Fibroblast of lung (primary cell): ENCODE data around the gene FREM2. TPM values are rescaled to one million over a fixed set of nuclear protein-coding genes. Genes with fewer than 3 reads are reported as not detected.

Source experiments
- DNase-seq, 2 donors: peaks; one replicate each; pipeline versions ENCODE4 v3.0.0 to v3.0.0-alpha.2; 2010; ENCODE audit warnings: low read depth in 2 of 2
- H2AFZ ChIP-seq: 2 replicates; pipeline ENCODE4 v1.5.1; 2012; ENCODE audit warnings: low read length, control low read depth, inconsistent platforms
- H3K27ac ChIP-seq: 2 replicates; pipeline ENCODE4 v1.5.1; 2011; ENCODE audit warnings: low read length, control low read depth; ENCODE audit not compliant: insufficient read depth
- H3K27me3 ChIP-seq: 2 replicates; pipeline ENCODE4 v1.5.1; 2011; ENCODE audit warnings: mild to moderate bottlenecking, low read length; ENCODE audit not compliant: control insufficient read depth, insufficient read depth
- H3K36me3 ChIP-seq: 2 replicates; pipeline ENCODE4 v1.5.1; 2011; ENCODE audit warnings: low read length; ENCODE audit not compliant: control insufficient read depth, insufficient read depth
- H3K4me1 ChIP-seq: 2 replicates; pipeline ENCODE4 v1.5.1; 2011; ENCODE audit warnings: low read length; ENCODE audit not compliant: control insufficient read depth, insufficient read depth; ENCODE audit errors: extremely low read depth
- H3K4me2 ChIP-seq: 2 replicates; pipeline ENCODE4 v1.5.1; 2011; ENCODE audit warnings: low read length, control low read depth; ENCODE audit not compliant: insufficient read depth; ENCODE audit errors: extremely low read depth
- H3K4me3 ChIP-seq, 4 experiments: fragments of 200-600 bp in 1 of 4; sonication (generic) in 1 of 4; replicated peaks in 1 of 4; 2 replicates each; pipeline ENCODE4 v1.5.1; 2011 to 2016; ENCODE audit warnings: low read length in 4 of 4, low read depth in 3 of 4, mild to moderate bottlenecking in 3 of 4, control low read depth in 2 of 4, inconsistent platforms in 1 of 4, mixed read lengths in 1 of 4; ENCODE audit not compliant: insufficient read depth in 1 of 4; ENCODE audit errors: control extremely low read depth in 1 of 4
- H3K79me2 ChIP-seq: 2 replicates; pipeline ENCODE4 v1.5.1; 2012; ENCODE audit warnings: mild to moderate bottlenecking, low read length, inconsistent platforms; ENCODE audit not compliant: control insufficient read depth, insufficient read depth
- H3K9ac ChIP-seq: 2 replicates; pipeline ENCODE4 v1.5.1; 2011; ENCODE audit warnings: mild to moderate bottlenecking, low read length, control low read depth; ENCODE audit not compliant: insufficient read depth
- H3K9me3 ChIP-seq: 2 replicates; pipeline ENCODE4 v1.5.1; 2012; ENCODE audit warnings: low read depth, low read length; ENCODE audit not compliant: control insufficient read depth, insufficient read depth
- H4K20me1 ChIP-seq: 2 replicates; pipeline ENCODE4 v1.5.1; 2011; ENCODE audit warnings: low read length; ENCODE audit not compliant: control insufficient read depth, insufficient read depth; ENCODE audit errors: extremely low read depth
- EZH2 ChIP-seq: IDR thresholded peaks from 2 replicates; pipeline ENCODE4 v1.5.1; 2012; ENCODE audit warnings: low read length, control low read depth, mild to moderate bottlenecking; ENCODE audit errors: missing control alignments
- polyA plus RNA-seq, 2 donors: library from polyadenylated mRNA; depleted of rRNA in 1 of 2; stranded (reverse) in 1 of 2; unstranded in 1 of 2; fragments of >200 nt; gene quantifications; 2 replicates each; pipeline ENCODE4 v1.2.1, GENCODE V29; 2011 to 2012; ENCODE audit warnings: missing spikeins in 1 of 2
- total RNA-seq: library from RNA; depleted of rRNA; stranded (reverse); fragments of >200 nt; gene quantifications from 2 replicates; pipeline ENCODE4 v1.2.1, GENCODE V29; 2014
- TF ChIP-seq, protein P1 (sequence below), 2 donors: IDR thresholded peaks in 1 of 2; conservative IDR thresholded peaks in 1 of 2; 1 replicate in 1 of 2; 2 replicates in 1 of 2; pipeline ENCODE4 v1.5.1; 2011 to 2012; ENCODE audit warnings: low read length in 2 of 2, control low read depth in 1 of 2, inconsistent platforms in 1 of 2, low read depth in 1 of 2, mild to moderate bottlenecking in 1 of 2

The FREM2 gene
- total and polyA plus RNA-seq, 2 donors (not counting 1 experiment from before 2014, with no cell fraction given) = under 0.01 TPM

DNA sequence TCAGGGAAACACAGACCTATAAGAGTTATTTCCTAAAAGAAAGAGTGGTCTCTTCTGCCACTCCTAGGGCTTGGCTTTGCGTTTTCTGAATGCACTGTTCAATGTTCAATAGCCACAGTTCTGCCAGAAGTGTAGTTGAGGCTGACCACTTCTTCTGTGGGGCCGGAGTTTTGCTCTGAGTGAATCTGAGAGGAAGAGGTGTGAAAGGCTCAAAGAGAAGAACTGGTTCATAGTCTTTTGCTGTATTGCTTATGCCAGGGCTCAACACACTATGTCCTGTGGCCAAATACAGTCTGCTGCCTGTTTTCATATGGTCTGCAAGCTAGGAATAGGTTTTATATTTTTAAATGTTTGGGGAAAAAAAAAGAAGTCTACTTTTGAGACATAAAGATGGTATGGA, 175.6 kb downstream of the FREM2 start:
- TF ChIP-seq EZH2 = no peak
- TF ChIP-seq, protein P1, sequence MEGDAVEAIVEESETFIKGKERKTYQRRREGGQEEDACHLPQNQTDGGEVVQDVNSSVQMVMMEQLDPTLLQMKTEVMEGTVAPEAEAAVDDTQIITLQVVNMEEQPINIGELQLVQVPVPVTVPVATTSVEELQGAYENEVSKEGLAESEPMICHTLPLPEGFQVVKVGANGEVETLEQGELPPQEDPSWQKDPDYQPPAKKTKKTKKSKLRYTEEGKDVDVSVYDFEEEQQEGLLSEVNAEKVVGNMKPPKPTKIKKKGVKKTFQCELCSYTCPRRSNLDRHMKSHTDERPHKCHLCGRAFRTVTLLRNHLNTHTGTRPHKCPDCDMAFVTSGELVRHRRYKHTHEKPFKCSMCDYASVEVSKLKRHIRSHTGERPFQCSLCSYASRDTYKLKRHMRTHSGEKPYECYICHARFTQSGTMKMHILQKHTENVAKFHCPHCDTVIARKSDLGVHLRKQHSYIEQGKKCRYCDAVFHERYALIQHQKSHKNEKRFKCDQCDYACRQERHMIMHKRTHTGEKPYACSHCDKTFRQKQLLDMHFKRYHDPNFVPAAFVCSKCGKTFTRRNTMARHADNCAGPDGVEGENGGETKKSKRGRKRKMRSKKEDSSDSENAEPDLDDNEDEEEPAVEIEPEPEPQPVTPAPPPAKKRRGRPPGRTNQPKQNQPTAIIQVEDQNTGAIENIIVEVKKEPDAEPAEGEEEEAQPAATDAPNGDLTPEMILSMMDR (conservative IDR thresholded peaks at IDR 0.05 in 1 of 2, IDR thresholded peaks at IDR 0.05 in 1 of 2; ENCODE audit: low read depth in 1 of 2, low read length in 2 of 2) = no peak
- Histone ChIP-seq H3K79me2 (no peaks in the 10 kb centered on the region), H4K20me1 (no peaks in the 10 kb centered on the region), H3K9me3 (no peaks in the 10 kb centered on the region), H3K4me2 (no peak overlapping the region), H3K27ac (no peak overlapping the region), H3K36me3 (no peaks in the 10 kb centered on the region), H3K27me3 (no peaks in the 10 kb centered on the region), H3K4me1 (no peaks in the 10 kb centered on the region), H3K9ac (no peak overlapping the region), H3K4me3 (no peak overlapping the region), H2AFZ (no peak overlapping the region)
- DNase-seq = no peak

DNA sequence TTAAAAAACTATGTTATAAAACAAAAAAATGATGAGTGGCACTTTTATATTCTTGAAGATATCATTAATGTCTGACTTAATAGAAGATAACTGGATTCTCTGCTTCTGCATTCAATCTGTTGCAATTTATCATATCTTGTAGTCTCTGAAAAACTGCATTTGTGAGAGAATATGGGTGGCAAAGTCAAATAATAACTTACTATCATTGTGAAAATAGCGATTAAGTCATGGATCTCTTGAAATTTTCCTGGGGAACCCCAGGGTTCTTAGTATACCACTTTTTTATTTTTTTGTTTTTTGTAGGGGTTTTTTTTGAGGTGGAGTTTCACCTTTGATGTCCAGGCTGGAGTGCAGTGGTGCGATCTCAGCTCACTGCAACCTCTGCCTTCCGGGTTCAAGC, 176.7 kb downstream of the FREM2 start:
- Histone ChIP-seq H3K4me1 (no peaks in the 10 kb centered on the region), H3K27me3 (no peaks in the 10 kb centered on the region), H3K4me3 (no peak overlapping the region), H3K4me2 (no peak overlapping the region), H3K36me3 (no peaks in the 10 kb centered on the region), H4K20me1 (no peaks in the 10 kb centered on the region), H3K9me3 (no peaks in the 10 kb centered on the region), H3K79me2 (no peaks in the 10 kb centered on the region), H3K27ac (no peak overlapping the region), H3K9ac (no peak overlapping the region), H2AFZ (no peak overlapping the region)
- TF ChIP-seq EZH2 = no peak
- TF ChIP-seq, protein P1 (conservative IDR thresholded peaks at IDR 0.05 in 1 of 2, IDR thresholded peaks at IDR 0.05 in 1 of 2; ENCODE audit: low read depth in 1 of 2, low read length in 2 of 2) = no peak
- DNase-seq = no peak

DNA sequence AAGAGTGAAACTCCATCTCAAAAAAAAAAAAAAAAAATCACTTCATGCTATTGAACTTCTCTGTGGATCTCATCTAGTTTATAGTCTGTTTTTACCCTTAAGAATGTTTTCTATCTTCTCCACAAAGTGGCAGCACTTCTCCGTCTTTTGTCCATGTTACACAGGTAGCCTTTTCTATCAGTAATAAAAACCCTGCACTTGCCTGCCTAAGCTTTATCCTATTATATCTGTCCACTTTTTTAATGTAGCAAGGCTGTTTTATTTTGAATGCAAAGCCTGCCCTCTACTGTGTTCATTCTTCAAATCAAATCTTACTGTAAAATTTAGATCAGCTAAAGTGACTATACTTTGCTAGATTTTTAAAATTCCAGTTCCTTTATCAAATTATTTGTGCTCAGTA, 179.8 kb downstream of the FREM2 start:
- H3K4me2 ChIP-seq = no peak overlapping the region
- no peaks in the 10 kb centered on the region for H3K27me3 ChIP-seq
- no peaks in the 10 kb centered on the region for H3K4me1 ChIP-seq
- no peak overlapping the region for H3K4me3 ChIP-seq
- H3K36me3 ChIP-seq = no peaks in the 10 kb centered on the region
- H3K79me2 ChIP-seq = no peaks in the 10 kb centered on the region
- no peak overlapping the region for H3K27ac ChIP-seq
- TF ChIP-seq, protein P1 (conservative IDR thresholded peaks at IDR 0.05 in 1 of 2, IDR thresholded peaks at IDR 0.05 in 1 of 2; ENCODE audit: low read depth in 1 of 2, low read length in 2 of 2) = no peak
- TF ChIP-seq EZH2 = no peak
- no peaks in the 10 kb centered on the region for H3K9me3 ChIP-seq
- H3K9ac ChIP-seq = no peak overlapping the region
- no peak for DNase-seq
- H4K20me1 ChIP-seq = no peaks in the 10 kb centered on the region
- no peak overlapping the region for H2AFZ ChIP-seq
